LNCaP clone FGC (cell line): ENCODE results near the gene TRPM3.

ENCODE experiments used
- DNase-seq: peaks from one replicate; pipeline ENCODE4 v3.0.0-alpha.2; 2011; ENCODE audit warnings: low read depth
- H3K4me3 ChIP-seq: 2 replicates; pipeline ENCODE4 v1.5.1; 2011; ENCODE audit warnings: mild to moderate bottlenecking, low read depth, low read length, control low read depth
- TF ChIP-seq, protein P1 (sequence below): IDR thresholded peaks from 2 replicates; pipeline ENCODE4 v1.5.1; 2012; ENCODE audit warnings: mild to moderate bottlenecking; ENCODE audit not compliant: control insufficient read depth, insufficient read depth; ENCODE audit errors: extremely low read depth

Gene TRPM3

GRCh38 chr9:70600506-70600905 is 520.9 kb downstream of the TRPM3 start:
- TF ChIP-seq, protein P1, sequence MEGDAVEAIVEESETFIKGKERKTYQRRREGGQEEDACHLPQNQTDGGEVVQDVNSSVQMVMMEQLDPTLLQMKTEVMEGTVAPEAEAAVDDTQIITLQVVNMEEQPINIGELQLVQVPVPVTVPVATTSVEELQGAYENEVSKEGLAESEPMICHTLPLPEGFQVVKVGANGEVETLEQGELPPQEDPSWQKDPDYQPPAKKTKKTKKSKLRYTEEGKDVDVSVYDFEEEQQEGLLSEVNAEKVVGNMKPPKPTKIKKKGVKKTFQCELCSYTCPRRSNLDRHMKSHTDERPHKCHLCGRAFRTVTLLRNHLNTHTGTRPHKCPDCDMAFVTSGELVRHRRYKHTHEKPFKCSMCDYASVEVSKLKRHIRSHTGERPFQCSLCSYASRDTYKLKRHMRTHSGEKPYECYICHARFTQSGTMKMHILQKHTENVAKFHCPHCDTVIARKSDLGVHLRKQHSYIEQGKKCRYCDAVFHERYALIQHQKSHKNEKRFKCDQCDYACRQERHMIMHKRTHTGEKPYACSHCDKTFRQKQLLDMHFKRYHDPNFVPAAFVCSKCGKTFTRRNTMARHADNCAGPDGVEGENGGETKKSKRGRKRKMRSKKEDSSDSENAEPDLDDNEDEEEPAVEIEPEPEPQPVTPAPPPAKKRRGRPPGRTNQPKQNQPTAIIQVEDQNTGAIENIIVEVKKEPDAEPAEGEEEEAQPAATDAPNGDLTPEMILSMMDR: no peak
- H3K4me3 ChIP-seq: no peak overlapping the region
- DNase-seq: no peak

DNA sequence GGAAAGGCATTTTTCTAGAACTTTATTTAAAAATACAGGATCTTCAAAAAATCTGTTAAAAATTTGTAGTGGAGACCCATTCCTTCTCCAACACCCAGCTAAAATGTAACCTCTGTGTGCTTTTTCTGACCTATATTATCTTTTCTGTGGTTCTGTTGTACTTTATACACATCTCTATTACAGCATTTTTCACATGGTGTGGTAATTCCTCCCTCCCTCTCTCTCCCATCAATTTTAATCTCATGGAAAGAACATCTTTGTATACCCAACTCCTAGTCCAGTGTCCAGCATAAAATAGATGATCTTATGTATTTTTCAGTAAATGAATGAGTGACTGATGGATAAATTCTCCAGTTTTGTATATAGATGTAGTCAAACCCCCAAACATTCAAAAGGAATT is 523.5 kb downstream of the TRPM3 start:
- DNase-seq: no peak
- H3K4me3 ChIP-seq: no peak overlapping the region
- TF ChIP-seq, protein P1: no peak

GRCh38 chr9:70595211-70595610 is 526.2 kb downstream of the TRPM3 start:
- TF ChIP-seq, protein P1: no peak
- H3K4me3 ChIP-seq: no peak overlapping the region
- no peak for DNase-seq

- no peak for DNase-seq
- H3K4me3 ChIP-seq: no peak overlapping the region
- TF ChIP-seq, protein P1: no peak
Measured at GRCh38 chr9:70594386-70594944, 527.0 kb downstream of the TRPM3 start.

DNA sequence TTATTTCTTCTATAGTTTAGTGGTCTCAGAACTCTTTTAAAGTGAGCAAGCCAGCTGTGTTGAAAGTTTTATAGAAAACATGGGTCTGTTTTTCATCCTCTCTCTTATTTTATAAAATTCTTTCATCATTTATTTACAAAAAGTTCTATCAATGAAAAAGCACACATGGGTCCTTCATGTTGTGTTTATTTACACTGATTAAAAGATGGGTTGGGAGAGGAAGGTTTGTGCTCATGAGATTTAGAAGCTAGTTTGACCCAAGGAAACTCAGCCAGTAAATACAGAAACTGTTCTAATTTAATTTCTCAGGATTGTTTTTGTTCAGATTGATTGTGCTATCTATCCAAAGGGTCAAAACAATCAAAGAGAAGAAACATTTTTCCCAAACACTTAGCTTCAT is 528.2 kb downstream of the TRPM3 start:
- TF ChIP-seq, protein P1: no peak
- DNase-seq: no peak
- H3K4me3 ChIP-seq: no peak overlapping the region

DNA sequence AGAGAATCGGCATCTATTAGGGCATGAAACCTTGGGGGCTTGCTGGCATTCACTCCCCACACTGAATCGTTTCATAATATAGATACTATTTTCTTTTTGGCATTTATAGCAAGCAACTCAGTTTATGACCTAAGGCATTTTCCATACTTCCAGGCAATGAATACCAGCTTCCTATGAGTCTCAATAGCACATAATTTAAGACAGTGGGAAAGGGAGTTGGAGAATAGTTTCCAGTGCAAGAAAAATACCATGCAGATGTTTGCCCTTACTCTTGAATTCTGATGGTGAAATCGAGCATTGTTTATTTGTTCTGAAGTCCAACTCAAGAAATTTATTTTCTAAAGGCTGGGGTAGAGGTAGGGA is 531.1 kb downstream of the TRPM3 start:
- no peak overlapping the region for H3K4me3 ChIP-seq
- no peak for DNase-seq
- TF ChIP-seq, protein P1: no peak

DNA sequence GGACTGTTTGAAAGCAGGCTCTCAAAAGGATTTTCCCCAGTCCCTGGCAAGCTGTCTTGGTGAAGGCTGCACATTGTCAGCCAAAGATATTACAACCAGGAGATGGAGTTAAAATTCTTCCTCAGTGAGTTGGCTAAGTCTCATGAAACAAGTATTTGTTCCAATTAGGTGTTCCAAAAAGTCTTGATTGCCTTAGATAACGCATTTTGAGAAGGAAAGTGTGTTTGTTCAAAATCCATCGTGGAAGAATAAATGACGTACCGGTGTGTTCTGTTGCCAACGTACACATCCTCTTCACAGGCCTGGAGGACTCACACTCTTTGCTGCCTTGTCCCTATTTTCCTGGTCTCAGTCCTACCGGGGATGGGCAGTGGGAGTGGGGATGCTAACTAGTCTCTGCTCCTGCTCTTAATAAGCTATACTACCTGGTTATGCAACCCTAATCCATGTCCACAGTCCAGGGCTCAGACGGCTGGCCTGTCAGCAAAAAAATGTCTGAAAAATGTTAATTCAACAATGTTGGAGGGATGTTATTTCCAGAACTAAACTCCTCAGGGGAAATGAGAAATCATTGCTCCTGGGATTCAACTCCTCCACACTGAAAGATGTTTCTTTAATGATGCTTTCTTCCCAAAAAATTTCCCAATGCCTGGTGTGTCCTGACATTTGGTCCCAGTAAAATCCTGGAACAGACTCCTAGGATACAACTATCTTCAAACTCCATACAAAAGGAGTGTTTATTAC is 531.7 kb downstream of the TRPM3 start:
- no peak overlapping the region for H3K4me3 ChIP-seq
- no peak for DNase-seq

More for the DNA sequence above, 531.7 kb downstream of the TRPM3 start:
- TF ChIP-seq, protein P1: no peak
